NB4 (cell line): ENCODE data around the gene MYDGF.

Source experiments
- MYC ChIP-seq: IDR thresholded peaks from 2 replicates; pipeline ENCODE4 v1.6.1; 2011; ENCODE audit warnings: low read depth, low read length
- POLR2A ChIP-seq: IDR thresholded peaks from 2 replicates; pipeline ENCODE4 v1.6.1; 2011; ENCODE audit warnings: mild to moderate bottlenecking; ENCODE audit not compliant: insufficient read length; ENCODE audit errors: extremely low read depth
- TF ChIP-seq, protein P1 (sequence below): IDR thresholded peaks from one replicate; pipeline ENCODE4 v1.5.1; 2012; ENCODE audit warnings: low read depth, low read length

DNA sequence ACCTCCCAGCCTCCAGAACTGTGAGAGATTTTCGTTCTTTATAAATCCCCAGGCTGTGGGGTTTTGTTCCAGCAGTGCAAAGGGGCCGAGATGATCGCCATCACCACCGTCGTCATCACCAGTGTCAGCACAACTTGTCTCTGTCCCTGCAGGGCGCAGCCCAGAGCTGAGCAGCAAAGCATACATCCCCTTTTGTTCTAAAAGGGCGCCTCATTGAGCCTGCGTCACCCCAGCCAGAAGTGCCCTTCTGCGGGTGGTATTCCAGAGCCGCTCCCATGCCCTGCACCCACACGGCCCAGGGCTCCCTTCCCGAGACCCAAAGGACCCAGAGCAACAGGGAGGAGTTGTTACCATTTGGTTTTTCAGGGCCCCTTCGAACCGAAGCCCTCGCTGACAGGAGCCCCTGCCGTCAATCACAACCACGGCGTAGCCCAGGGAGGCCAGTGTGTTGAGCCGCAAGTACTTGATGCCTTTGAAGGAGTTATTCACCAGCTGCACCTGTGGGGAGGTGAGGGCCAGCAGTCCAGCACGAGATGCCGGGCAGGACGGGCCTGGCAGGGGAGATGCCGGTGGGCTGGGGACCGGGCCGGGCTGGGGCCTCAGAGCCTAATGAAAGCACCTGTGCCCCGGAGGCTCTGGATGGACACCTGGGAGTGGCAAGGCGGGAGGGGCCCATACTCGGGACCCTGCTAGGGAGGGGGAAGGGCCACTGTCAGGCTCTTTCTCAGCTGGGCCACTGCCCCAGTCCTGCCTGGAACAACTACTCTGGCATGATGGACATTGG is 14.4 kb upstream of the MYDGF start:
- TF ChIP-seq, protein P1, sequence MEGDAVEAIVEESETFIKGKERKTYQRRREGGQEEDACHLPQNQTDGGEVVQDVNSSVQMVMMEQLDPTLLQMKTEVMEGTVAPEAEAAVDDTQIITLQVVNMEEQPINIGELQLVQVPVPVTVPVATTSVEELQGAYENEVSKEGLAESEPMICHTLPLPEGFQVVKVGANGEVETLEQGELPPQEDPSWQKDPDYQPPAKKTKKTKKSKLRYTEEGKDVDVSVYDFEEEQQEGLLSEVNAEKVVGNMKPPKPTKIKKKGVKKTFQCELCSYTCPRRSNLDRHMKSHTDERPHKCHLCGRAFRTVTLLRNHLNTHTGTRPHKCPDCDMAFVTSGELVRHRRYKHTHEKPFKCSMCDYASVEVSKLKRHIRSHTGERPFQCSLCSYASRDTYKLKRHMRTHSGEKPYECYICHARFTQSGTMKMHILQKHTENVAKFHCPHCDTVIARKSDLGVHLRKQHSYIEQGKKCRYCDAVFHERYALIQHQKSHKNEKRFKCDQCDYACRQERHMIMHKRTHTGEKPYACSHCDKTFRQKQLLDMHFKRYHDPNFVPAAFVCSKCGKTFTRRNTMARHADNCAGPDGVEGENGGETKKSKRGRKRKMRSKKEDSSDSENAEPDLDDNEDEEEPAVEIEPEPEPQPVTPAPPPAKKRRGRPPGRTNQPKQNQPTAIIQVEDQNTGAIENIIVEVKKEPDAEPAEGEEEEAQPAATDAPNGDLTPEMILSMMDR = no peak
- TF ChIP-seq POLR2A (no peak), MYC (no peak)
